ENCODE measurements around the gene SLC41A1.

- TF ChIP-seq, protein P1, sequence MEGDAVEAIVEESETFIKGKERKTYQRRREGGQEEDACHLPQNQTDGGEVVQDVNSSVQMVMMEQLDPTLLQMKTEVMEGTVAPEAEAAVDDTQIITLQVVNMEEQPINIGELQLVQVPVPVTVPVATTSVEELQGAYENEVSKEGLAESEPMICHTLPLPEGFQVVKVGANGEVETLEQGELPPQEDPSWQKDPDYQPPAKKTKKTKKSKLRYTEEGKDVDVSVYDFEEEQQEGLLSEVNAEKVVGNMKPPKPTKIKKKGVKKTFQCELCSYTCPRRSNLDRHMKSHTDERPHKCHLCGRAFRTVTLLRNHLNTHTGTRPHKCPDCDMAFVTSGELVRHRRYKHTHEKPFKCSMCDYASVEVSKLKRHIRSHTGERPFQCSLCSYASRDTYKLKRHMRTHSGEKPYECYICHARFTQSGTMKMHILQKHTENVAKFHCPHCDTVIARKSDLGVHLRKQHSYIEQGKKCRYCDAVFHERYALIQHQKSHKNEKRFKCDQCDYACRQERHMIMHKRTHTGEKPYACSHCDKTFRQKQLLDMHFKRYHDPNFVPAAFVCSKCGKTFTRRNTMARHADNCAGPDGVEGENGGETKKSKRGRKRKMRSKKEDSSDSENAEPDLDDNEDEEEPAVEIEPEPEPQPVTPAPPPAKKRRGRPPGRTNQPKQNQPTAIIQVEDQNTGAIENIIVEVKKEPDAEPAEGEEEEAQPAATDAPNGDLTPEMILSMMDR (IDR thresholded peaks at IDR 0.05; ENCODE audit: low read depth, low read length) = no peak
- TF ChIP-seq EZH2phosphoT487 (IDR thresholded peaks at IDR 0.05; ENCODE audit: low read depth) = no peak
Observed at GRCh38 chr1:205739348-205740160, 73.4 kb downstream of the SLC41A1 start.
